Gastrocnemius medialis (tissue), 4 donors: Measurements from ENCODE around the gene PAEP. TPM values are rescaled to one million over a fixed set of nuclear protein-coding genes. Genes with fewer than 3 reads are reported as not detected.

ENCODE experiments used
- ATAC-seq, 2 donors: fragments of 150-250 bp; one replicate each; pipeline ENCODE4 v1.9.1; 2016
- DNase-seq, 2 donors: peaks; one replicate each; pipeline ENCODE4 v3.0.0-alpha.2; 2019
- H3K27ac ChIP-seq, 4 donors: fragments of 200-600 bp; sonication (generic); 1 replicate in 1 of 4; 2 replicates in 3 of 4; pipeline ENCODE4 v1.5.1; 2016 to 2018; ENCODE audit warnings: mild to moderate bottlenecking in 2 of 4, moderate library complexity in 1 of 4
- H3K27me3 ChIP-seq, 3 donors: fragments of 200-600 bp; sonication (generic) in 2 of 3; 1 replicate in 1 of 3; 2 replicates in 2 of 3; pipeline versions ENCODE4 v1.5.1 to v1.6.0; 2016 to 2019; ENCODE audit warnings: mild to moderate bottlenecking in 1 of 3, moderate library complexity in 1 of 3
- H3K36me3 ChIP-seq, 2 donors: fragments of 200-600 bp; sonication (generic) in 1 of 2; one replicate each; pipeline ENCODE4 v1.5.1; 2017 to 2018
- H3K4me1 ChIP-seq, 2 donors: fragments of 200-600 bp; sonication (generic) in 1 of 2; one replicate each; pipeline ENCODE4 v1.5.1; 2016 to 2017; ENCODE audit warnings: mild to moderate bottlenecking in 2 of 2
- H3K4me3 ChIP-seq, 4 donors: fragments of 200-600 bp; sonication (generic) in 3 of 4; 1 replicate in 1 of 4; 2 replicates in 3 of 4; pipeline ENCODE4 v1.5.1; 2016 to 2019; ENCODE audit warnings: mild to moderate bottlenecking in 2 of 4
- H3K9me3 ChIP-seq, 3 donors: fragments of 200-600 bp; sonication (generic) in 2 of 3; 1 replicate in 1 of 3; 2 replicates in 2 of 3; pipeline ENCODE4 v1.5.1; 2016 to 2019
- POLR2A ChIP-seq, 2 donors: fragments of 450-650 bp; IDR thresholded peaks; one replicate each; pipeline ENCODE4 v1.6.1; 2017; ENCODE audit warnings: antibody characterized with exemption in 2 of 2, mild to moderate bottlenecking in 2 of 2, moderate library complexity in 2 of 2
- in situ Hi-C, 4 donors: fragments of 200-750 bp; cut with MboI; loops; one replicate each; pipeline versions ENCODE4 v1.15.0 to v1.8.0; 2017; ENCODE audit warnings: low sequenced_read_pairs in 4 of 4
- intact Hi-C: fragments of 100-400 bp; cut with DNase I; formaldehyde crosslinking; loops from one replicate; pipeline ENCODE4 v1.15.1; 2023; ENCODE audit warnings: low total_unique reads
- total RNA-seq, 4 donors: library from RNA; depleted of rRNA; stranded (reverse); fragments of >200 nt; gene quantifications; one replicate each; pipeline versions ENCODE4 v1.1.0 to v1.2.3, GENCODE V29; 2016
- TF ChIP-seq, protein P1 (sequence below), 5 experiments: fragments of 450-650 bp in 3 of 5; fragments of 200-600 bp in 2 of 5; sonication (generic) in 2 of 5; IDR thresholded peaks in 4 of 5; conservative IDR thresholded peaks in 1 of 5; 1 replicate in 4 of 5; 2 replicates in 1 of 5; pipeline ENCODE4 v1.5.1; 2016 to 2019; ENCODE audit warnings: antibody characterized with exemption in 5 of 5, mild to moderate bottlenecking in 3 of 5, moderate library complexity in 3 of 5

PAEP gene
- total RNA-seq, 4 donors from 2014 or later: not detected

DNA sequence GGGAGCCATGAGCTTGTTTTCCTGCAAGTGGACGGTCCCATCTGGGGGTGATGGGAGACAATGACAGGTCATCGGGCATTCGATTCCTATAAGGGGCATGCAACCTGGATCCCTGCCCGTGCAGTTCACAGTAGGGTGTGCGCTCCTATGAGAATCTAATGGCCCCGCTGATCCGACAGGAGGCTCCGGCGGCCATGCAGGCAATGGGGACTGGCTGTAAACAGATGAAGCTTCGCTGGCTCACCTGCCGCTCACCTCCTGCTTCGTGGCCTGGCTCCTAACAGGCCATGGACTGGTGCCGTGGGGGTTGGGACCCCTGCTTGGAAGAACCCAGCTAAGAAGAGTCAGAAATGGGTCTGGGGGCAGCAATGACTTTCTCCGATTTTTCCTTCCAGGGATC is 21.0 kb downstream of the PAEP start:
- no peak for ATAC-seq
- no peak overlapping the region for H3K4me3 ChIP-seq
- H3K4me1 ChIP-seq: no peaks in the 10 kb centered on the region
- TF ChIP-seq, protein P1, sequence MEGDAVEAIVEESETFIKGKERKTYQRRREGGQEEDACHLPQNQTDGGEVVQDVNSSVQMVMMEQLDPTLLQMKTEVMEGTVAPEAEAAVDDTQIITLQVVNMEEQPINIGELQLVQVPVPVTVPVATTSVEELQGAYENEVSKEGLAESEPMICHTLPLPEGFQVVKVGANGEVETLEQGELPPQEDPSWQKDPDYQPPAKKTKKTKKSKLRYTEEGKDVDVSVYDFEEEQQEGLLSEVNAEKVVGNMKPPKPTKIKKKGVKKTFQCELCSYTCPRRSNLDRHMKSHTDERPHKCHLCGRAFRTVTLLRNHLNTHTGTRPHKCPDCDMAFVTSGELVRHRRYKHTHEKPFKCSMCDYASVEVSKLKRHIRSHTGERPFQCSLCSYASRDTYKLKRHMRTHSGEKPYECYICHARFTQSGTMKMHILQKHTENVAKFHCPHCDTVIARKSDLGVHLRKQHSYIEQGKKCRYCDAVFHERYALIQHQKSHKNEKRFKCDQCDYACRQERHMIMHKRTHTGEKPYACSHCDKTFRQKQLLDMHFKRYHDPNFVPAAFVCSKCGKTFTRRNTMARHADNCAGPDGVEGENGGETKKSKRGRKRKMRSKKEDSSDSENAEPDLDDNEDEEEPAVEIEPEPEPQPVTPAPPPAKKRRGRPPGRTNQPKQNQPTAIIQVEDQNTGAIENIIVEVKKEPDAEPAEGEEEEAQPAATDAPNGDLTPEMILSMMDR (IDR thresholded peaks at IDR 0.05 in 4 of 5, conservative IDR thresholded peaks at IDR 0.05 in 1 of 5): no peak
- TF ChIP-seq POLR2A (IDR thresholded peaks at IDR 0.05): no peak
- DNase-seq: no peak
- H3K9me3 ChIP-seq: no peaks in the 10 kb centered on the region
- in situ Hi-C loops: no loop called here
- H3K27me3 ChIP-seq: peaks cover 6 to 11% (median 10%) of the 10 kb centered on the region in 3 donors
- intact Hi-C loops: no loop called here
- no peak overlapping the region for H3K27ac ChIP-seq
- H3K36me3 ChIP-seq: no peaks in the 10 kb centered on the region

DNA sequence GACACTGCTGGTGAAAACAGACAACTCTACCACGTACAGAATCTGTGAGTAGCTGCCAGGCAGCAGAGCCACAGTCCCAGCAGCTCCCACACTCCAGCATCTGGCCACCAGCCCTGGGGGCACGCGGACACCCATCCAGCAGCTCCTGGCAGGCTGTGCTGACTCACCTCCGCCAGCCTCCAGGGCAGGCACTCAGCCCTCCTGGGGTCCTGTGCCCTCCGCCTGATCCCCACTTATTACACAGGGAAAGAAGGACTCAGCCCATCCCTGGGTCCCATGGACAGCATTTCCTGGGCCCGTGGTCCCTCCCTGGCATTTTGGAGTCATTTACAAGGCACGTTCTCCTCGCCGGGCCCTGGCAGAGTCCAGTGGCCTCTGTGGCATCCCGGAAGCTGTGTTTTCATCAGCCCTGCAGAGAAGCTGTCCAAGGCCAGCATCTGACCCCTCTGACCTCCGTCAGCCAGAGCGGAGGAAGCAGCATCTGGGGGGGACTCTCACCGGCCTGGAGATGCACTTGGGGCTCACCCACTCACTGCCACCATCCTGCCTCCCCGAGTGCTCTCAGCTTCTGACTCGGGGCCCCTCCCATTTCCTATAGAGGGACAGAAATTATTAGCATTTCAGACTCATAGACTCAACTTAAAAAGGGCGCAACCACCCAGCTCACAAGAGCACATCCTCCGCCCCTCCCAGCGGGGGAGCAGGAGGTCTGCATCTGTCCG is 21.6 kb downstream of the PAEP start:
- Histone ChIP-seq H3K27me3 (peaks cover 6 to 11% (median 10%) of the 10 kb centered on the region in 3 donors), H3K4me1 (no peaks in the 10 kb centered on the region), H3K9me3 (no peaks in the 10 kb centered on the region), H3K27ac (no peak overlapping the region), H3K36me3 (no peaks in the 10 kb centered on the region), H3K4me3 (no peak overlapping the region)
- no peak for DNase-seq
- intact Hi-C loops (no loop called here), in situ Hi-C loops (no loop called here)
- no peak for ATAC-seq
- no peak for TF ChIP-seq POLR2A (IDR thresholded peaks at IDR 0.05)
- TF ChIP-seq, protein P1 (IDR thresholded peaks at IDR 0.05 in 4 of 5, conservative IDR thresholded peaks at IDR 0.05 in 1 of 5): no peak

DNA sequence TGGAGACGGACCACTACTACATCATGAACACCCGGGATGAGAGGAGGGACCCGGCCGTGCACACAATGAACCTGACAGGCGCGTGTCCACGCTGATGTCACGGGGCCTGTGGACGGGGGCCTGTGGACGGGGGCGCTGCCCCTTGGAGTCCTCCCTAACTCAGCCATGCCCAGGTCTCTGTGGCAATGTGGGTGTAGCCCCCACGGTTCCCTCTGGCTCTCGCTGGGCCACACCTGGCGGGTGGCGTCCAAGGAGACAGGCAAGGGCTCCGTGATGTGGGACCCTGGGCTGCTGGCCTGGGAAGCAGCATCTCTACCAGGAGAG is 22.1 kb downstream of the PAEP start:
- ATAC-seq (no peak), DNase-seq (no peak)
- TF ChIP-seq, protein P1 (IDR thresholded peaks at IDR 0.05 in 4 of 5, conservative IDR thresholded peaks at IDR 0.05 in 1 of 5): no peak
- no peak for TF ChIP-seq POLR2A (IDR thresholded peaks at IDR 0.05)
- Histone ChIP-seq H3K27ac (no peak overlapping the region), H3K4me3 (no peak overlapping the region), H3K36me3 (no peaks in the 10 kb centered on the region), H3K9me3 (no peaks in the 10 kb centered on the region), H3K4me1 (no peaks in the 10 kb centered on the region), H3K27me3 (peaks cover 6 to 11% (median 10%) of the 10 kb centered on the region in 3 donors)
- in situ Hi-C loops (no loop called here), intact Hi-C loops (no loop called here)

DNA sequence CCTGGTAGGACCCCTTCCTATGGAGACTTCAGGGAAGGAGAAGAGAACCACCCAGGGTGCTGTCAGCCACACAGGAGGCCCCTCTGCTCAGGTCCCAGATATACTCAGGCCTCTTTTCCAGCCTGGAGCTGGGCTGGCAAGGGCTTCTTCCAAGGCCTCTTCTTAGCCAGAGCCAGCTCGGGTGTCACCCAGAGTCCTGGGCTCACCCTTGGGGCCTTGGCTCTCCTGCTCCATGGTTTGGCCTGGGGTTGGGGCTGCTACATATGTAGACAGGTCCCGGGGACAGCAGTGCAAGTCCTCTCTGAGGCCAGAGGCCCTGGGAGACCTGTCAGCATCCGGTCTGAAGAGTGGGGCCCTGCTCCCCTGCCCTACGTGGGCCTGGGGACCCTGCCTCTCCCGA is 22.8 kb downstream of the PAEP start:
- no peaks in the 10 kb centered on the region for H3K36me3 ChIP-seq
- H3K27ac ChIP-seq: no peak overlapping the region
- intact Hi-C loops (no loop called here), in situ Hi-C loops (no loop called here)
- no peak overlapping the region for H3K4me3 ChIP-seq
- H3K9me3 ChIP-seq: no peaks in the 10 kb centered on the region
- H3K27me3 ChIP-seq: peaks cover 6 to 11% (median 6%) of the 10 kb centered on the region in 3 donors
- DNase-seq (no peak), ATAC-seq (no peak)
- H3K4me1 ChIP-seq: no peaks in the 10 kb centered on the region
- TF ChIP-seq, protein P1 (IDR thresholded peaks at IDR 0.05 in 4 of 5, conservative IDR thresholded peaks at IDR 0.05 in 1 of 5): no peak
- TF ChIP-seq POLR2A (IDR thresholded peaks at IDR 0.05): no peak

DNA sequence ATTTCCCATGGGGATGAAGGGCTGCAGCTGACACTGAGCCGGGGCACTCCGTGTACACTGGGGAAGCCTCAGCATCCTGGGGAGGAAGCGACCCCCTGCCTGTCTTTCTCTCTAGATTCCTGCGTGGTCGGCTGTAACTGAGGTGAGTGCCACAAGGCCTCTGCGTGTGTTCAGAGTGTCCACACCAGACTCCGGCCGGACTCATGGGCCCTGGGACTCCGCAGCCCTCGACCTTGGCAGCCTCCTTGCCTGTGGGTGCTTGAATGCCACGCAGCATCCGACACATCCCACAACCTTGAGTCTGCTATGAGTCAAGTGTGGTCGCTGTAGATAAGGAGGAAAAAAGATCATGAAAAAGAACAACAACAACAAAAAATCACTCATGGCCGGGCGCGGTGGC is 23.4 kb downstream of the PAEP start:
- TF ChIP-seq, protein P1 (IDR thresholded peaks at IDR 0.05 in 4 of 5, conservative IDR thresholded peaks at IDR 0.05 in 1 of 5): no peak
- TF ChIP-seq POLR2A (IDR thresholded peaks at IDR 0.05): no peak
- H3K4me3 ChIP-seq: no peak overlapping the region
- intact Hi-C loops: no loop called here
- no peak overlapping the region for H3K27ac ChIP-seq
- no peak for DNase-seq
- H3K27me3 ChIP-seq: peaks cover under 1 to 6% (median 6%) of the 10 kb centered on the region in 3 donors
- H3K36me3 ChIP-seq: no peaks in the 10 kb centered on the region
- ATAC-seq: no peak
- in situ Hi-C loops: no loop called here
- no peaks in the 10 kb centered on the region for H3K9me3 ChIP-seq
- H3K4me1 ChIP-seq: no peaks in the 10 kb centered on the region
